ENCODE data around the gene ACKR1. TPM values are rescaled to one million over a fixed set of nuclear protein-coding genes. Genes with fewer than 3 reads are reported as not detected.

ACKR1 gene
- total RNA-seq, 1 donor from 2014 or later, result 102 TPM

DNA sequence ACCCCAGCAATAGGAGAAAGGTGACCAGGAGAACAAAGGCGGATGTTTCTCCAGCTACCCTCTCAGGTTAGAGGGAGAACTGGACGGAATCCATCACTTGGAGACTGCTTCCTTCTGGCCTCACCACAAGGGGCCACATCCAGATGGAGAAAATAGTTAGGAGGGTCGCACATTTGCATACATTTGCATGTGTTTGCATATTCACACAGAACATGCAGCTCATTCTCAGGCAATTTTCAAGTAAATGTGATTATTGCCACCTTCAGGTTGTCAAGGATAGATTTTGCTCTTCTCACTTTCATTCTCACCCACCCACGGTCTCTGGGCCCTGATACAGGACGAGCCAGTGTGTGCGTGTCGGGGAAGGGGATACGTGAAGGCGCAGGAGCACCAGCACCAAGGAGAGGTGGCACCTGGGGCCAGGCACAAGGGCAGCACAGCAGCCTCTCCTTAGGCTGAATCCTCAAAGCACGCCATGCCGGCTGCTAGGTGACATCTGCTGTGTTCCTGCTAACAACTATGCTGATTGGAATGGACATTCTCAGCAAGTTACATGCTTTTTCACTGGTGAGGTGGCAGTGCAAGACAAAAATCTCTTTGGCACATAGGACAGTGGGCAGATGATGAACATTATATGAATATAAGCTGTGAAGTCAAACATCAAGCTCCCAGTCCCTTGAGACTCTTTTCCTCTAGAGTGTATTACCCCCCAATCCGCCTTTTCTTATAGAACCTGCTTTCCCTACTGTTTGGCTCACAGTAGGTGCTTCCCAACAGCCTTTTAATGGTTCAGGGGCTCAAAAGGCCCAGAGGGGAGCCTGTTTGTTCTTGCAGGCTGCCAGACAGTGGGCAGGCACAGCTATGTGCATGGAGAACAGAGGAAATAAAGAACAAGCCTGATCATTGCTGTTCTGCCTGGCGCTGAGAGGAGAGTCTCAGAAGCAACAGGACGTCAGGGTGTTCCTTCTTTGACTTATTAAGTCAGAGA lies 14.3 kb downstream of the ACKR1 start:
- no peak for TF ChIP-seq POLR2A (IDR thresholded peaks at IDR 0.05)
- TF ChIP-seq, protein P1, sequence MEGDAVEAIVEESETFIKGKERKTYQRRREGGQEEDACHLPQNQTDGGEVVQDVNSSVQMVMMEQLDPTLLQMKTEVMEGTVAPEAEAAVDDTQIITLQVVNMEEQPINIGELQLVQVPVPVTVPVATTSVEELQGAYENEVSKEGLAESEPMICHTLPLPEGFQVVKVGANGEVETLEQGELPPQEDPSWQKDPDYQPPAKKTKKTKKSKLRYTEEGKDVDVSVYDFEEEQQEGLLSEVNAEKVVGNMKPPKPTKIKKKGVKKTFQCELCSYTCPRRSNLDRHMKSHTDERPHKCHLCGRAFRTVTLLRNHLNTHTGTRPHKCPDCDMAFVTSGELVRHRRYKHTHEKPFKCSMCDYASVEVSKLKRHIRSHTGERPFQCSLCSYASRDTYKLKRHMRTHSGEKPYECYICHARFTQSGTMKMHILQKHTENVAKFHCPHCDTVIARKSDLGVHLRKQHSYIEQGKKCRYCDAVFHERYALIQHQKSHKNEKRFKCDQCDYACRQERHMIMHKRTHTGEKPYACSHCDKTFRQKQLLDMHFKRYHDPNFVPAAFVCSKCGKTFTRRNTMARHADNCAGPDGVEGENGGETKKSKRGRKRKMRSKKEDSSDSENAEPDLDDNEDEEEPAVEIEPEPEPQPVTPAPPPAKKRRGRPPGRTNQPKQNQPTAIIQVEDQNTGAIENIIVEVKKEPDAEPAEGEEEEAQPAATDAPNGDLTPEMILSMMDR (IDR thresholded peaks at IDR 0.05), result no peak
- TF ChIP-seq POLR2AphosphoS5 (IDR thresholded peaks at IDR 0.05; ENCODE audit: insufficient read depth in 1 of 2, low read depth in 1 of 2), result no peak
- Histone ChIP-seq H3K4me1 (no peaks in the 10 kb centered on the region), H3K4me3 (no peak overlapping the region), H3K36me3 (no peaks in the 10 kb centered on the region), H3K27ac (no peak overlapping the region), H3K9me3 (no peaks in the 10 kb centered on the region), H3K27me3 (no peaks in the 10 kb centered on the region)
- no peak for DNase-seq (ENCODE audit: extremely low spot score in 2 of 2)
- intact Hi-C loops (cut with DNase I), result no loop called here

DNA sequence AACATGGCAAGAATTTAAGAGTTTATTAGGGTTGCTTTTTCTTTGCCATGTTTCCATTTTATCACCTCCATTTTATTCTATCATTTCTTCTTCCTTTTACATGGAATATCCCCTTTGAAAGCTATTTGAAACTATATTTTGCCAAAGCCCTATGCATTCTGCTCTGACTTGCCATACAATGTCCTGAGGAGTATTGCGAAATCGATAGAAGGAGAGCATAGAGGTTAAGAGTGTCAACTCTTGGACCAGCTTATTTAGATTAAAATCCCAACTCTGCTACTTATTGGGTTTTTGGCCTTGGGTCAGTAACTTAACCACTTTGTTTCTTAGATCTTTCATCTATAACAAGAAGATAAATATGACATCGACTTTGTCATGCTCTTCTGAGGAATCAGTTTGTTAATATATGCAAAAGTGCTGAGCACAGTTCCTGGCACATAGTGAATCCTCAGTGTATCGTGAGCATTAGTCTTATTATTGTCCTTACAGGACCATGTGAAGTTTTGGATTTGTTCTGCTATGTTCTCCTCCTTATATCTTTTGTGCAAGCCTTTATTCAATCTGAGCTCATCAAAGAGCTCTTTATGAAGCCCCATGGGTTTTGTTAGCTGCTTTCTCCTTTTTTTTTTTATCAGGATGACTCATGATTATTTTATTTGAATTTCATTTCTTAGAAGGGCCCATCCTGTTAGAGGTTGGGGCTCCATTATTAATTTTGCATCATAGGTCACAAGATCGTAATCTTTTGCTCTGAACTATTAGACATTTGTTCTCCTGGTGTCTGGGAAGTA lies 17.6 kb downstream of the ACKR1 start:
- intact Hi-C loops (cut with DNase I), result no loop called here
- TF ChIP-seq POLR2A (IDR thresholded peaks at IDR 0.05), result no peak
- TF ChIP-seq POLR2AphosphoS5 (IDR thresholded peaks at IDR 0.05; ENCODE audit: insufficient read depth in 1 of 2, low read depth in 1 of 2), result no peak
- TF ChIP-seq, protein P1 (IDR thresholded peaks at IDR 0.05), result no peak
- H3K36me3 ChIP-seq, result no peaks in the 10 kb centered on the region
- no peaks in the 10 kb centered on the region for H3K4me1 ChIP-seq
- no peak for DNase-seq (ENCODE audit: extremely low spot score in 2 of 2)
- no peak overlapping the region for H3K4me3 ChIP-seq
- H3K27me3 ChIP-seq, result no peaks in the 10 kb centered on the region
- H3K27ac ChIP-seq, result no peak overlapping the region
- H3K9me3 ChIP-seq, result no peaks in the 10 kb centered on the region

DNA sequence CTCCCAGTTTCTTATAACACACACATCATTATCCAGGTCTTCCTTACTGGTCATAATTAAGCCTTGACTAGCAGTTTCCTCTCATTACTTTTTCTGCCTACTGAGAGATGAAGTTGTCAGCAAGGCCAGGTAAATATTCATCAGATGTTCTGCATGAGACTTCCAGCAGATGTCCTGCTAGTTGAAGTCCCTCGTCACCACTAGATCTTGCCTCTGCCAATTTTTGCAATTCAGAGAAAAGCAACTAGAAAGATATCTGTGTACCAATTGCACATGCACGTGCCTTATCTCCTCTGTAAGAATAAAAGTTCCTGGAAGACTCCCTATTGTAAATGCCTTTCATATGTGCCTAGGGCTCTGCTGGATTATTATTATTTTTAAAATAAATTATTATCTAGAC lies 18.3 kb downstream of the ACKR1 start:
- intact Hi-C loops (cut with DNase I), result no loop called here
- TF ChIP-seq, protein P1 (IDR thresholded peaks at IDR 0.05), result no peak
- TF ChIP-seq POLR2AphosphoS5 (IDR thresholded peaks at IDR 0.05; ENCODE audit: insufficient read depth in 1 of 2, low read depth in 1 of 2), result no peak
- TF ChIP-seq POLR2A (IDR thresholded peaks at IDR 0.05), result no peak
- no peaks in the 10 kb centered on the region for H3K36me3 ChIP-seq
- no peak for DNase-seq (ENCODE audit: extremely low spot score in 2 of 2)
- H3K27ac ChIP-seq, result no peak overlapping the region
- no peaks in the 10 kb centered on the region for H3K9me3 ChIP-seq
- no peaks in the 10 kb centered on the region for H3K27me3 ChIP-seq
- no peaks in the 10 kb centered on the region for H3K4me1 ChIP-seq
- H3K4me3 ChIP-seq, result no peak overlapping the region

DNA sequence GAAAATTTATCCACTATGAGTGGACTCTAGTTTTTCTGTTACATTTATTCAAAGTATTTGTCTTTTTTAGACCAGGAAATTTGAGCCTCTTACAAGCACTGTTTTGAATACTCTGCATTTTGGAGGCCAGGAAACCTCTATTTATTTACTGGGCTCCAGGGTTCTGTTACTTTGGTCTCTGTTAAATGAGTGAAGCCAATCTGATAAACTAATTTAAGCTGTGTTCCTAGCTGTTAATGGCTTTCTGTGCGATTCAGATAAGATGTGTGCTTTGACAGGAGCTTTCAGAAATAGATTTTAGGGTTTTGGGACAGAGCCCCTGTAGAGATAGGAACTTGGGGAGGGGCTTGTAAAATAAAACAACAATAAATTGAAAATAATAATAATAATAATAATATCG lies 23.9 kb downstream of the ACKR1 start:
- no peaks in the 10 kb centered on the region for H3K36me3 ChIP-seq
- no peak for DNase-seq (ENCODE audit: extremely low spot score in 2 of 2)
- H3K4me3 ChIP-seq, result no peak overlapping the region
- no peaks in the 10 kb centered on the region for H3K4me1 ChIP-seq
- H3K27me3 ChIP-seq, result no peaks in the 10 kb centered on the region
- no peak overlapping the region for H3K27ac ChIP-seq
- TF ChIP-seq, protein P1 (IDR thresholded peaks at IDR 0.05), result no peak
- TF ChIP-seq POLR2A (IDR thresholded peaks at IDR 0.05) (no peak), POLR2AphosphoS5 (IDR thresholded peaks at IDR 0.05; ENCODE audit: insufficient read depth in 1 of 2, low read depth in 1 of 2) (no peak)
- intact Hi-C loops (cut with DNase I), result no loop called here
- H3K9me3 ChIP-seq, result no peaks in the 10 kb centered on the region
